ENCODE results near the gene SLC9A9. TPM values are rescaled to one million over a fixed set of nuclear protein-coding genes. Genes with fewer than 3 reads are reported as not detected.

Gene SLC9A9
- total and polyA plus RNA-seq, 2 donors (not counting 1 experiment from before 2014, with no cell fraction given): 14.3 to 74.0 TPM

- H3K36me3 ChIP-seq (ENCODE audit: control insufficient read depth, insufficient read depth, low read length): no peaks in the 10 kb centered on the region
- no peak for DNase-seq (ENCODE audit: low read depth in 2 of 2)
- H3K4me3 ChIP-seq (replicated peaks in 1 of 4; ENCODE audit: control extremely low read depth in 1 of 4, insufficient read depth in 1 of 4, low read depth in 3 of 4, low read length in 4 of 4): no peak overlapping the region
- H2AFZ ChIP-seq (ENCODE audit: low read length): no peak overlapping the region
- no peak overlapping the region for H3K9ac ChIP-seq (ENCODE audit: insufficient read depth, low read length)
- no peaks in the 10 kb centered on the region for H3K9me3 ChIP-seq (ENCODE audit: control insufficient read depth, insufficient read depth, low read depth, low read length)
- no peaks in the 10 kb centered on the region for H3K79me2 ChIP-seq (ENCODE audit: control insufficient read depth, insufficient read depth, low read length)
- H3K27ac ChIP-seq (ENCODE audit: insufficient read depth, low read length): no peak overlapping the region
- H4K20me1 ChIP-seq (ENCODE audit: control insufficient read depth, extremely low read depth, insufficient read depth, low read length): no peaks in the 10 kb centered on the region
- H3K4me2 ChIP-seq (ENCODE audit: extremely low read depth, insufficient read depth, low read length): no peak overlapping the region
- TF ChIP-seq EZH2 (IDR thresholded peaks at IDR 0.05; ENCODE audit: low read length, missing control alignments): no peak
- no peak for TF ChIP-seq CTCF (conservative IDR thresholded peaks at IDR 0.05 in 1 of 2, IDR thresholded peaks at IDR 0.05 in 1 of 2; ENCODE audit: low read depth in 1 of 2, low read length in 2 of 2)
- H3K4me1 ChIP-seq (ENCODE audit: control insufficient read depth, extremely low read depth, insufficient read depth, low read length): no peaks in the 10 kb centered on the region
- H3K27me3 ChIP-seq (ENCODE audit: control insufficient read depth, insufficient read depth, low read length): no peaks in the 10 kb centered on the region
Observed at GRCh38 chr3:143495527-143495926, 352.7 kb downstream of the SLC9A9 start.

- Histone ChIP-seq H3K4me3 (replicated peaks in 1 of 4; ENCODE audit: control extremely low read depth in 1 of 4, insufficient read depth in 1 of 4, low read depth in 3 of 4, low read length in 4 of 4) (no peak overlapping the region), H3K27me3 (ENCODE audit: control insufficient read depth, insufficient read depth, low read length) (no peaks in the 10 kb centered on the region), H3K27ac (ENCODE audit: insufficient read depth, low read length) (no peak overlapping the region), H4K20me1 (ENCODE audit: control insufficient read depth, extremely low read depth, insufficient read depth, low read length) (no peaks in the 10 kb centered on the region), H3K4me1 (ENCODE audit: control insufficient read depth, extremely low read depth, insufficient read depth, low read length) (no peaks in the 10 kb centered on the region), H3K4me2 (ENCODE audit: extremely low read depth, insufficient read depth, low read length) (no peak overlapping the region), H3K79me2 (ENCODE audit: control insufficient read depth, insufficient read depth, low read length) (no peaks in the 10 kb centered on the region), H3K9ac (ENCODE audit: insufficient read depth, low read length) (no peak overlapping the region), H3K36me3 (ENCODE audit: control insufficient read depth, insufficient read depth, low read length) (no peaks in the 10 kb centered on the region), H3K9me3 (ENCODE audit: control insufficient read depth, insufficient read depth, low read depth, low read length) (no peaks in the 10 kb centered on the region), H2AFZ (ENCODE audit: low read length) (no peak overlapping the region)
- DNase-seq (ENCODE audit: low read depth in 2 of 2): no peak
- TF ChIP-seq CTCF (conservative IDR thresholded peaks at IDR 0.05 in 1 of 2, IDR thresholded peaks at IDR 0.05 in 1 of 2; ENCODE audit: low read depth in 1 of 2, low read length in 2 of 2): no peak
Observed at GRCh38 chr3:143486611-143487010, 361.7 kb downstream of the SLC9A9 start.

- Histone ChIP-seq H3K27me3 (ENCODE audit: control insufficient read depth, insufficient read depth, low read length) (no peaks in the 10 kb centered on the region), H2AFZ (ENCODE audit: low read length) (no peak overlapping the region), H3K4me3 (replicated peaks in 1 of 4; ENCODE audit: control extremely low read depth in 1 of 4, insufficient read depth in 1 of 4, low read depth in 3 of 4, low read length in 4 of 4) (no peak overlapping the region), H3K9ac (ENCODE audit: insufficient read depth, low read length) (no peak overlapping the region), H4K20me1 (ENCODE audit: control insufficient read depth, extremely low read depth, insufficient read depth, low read length) (no peaks in the 10 kb centered on the region), H3K36me3 (ENCODE audit: control insufficient read depth, insufficient read depth, low read length) (no peaks in the 10 kb centered on the region), H3K79me2 (ENCODE audit: control insufficient read depth, insufficient read depth, low read length) (no peaks in the 10 kb centered on the region), H3K9me3 (ENCODE audit: control insufficient read depth, insufficient read depth, low read depth, low read length) (no peaks in the 10 kb centered on the region), H3K27ac (ENCODE audit: insufficient read depth, low read length) (no peak overlapping the region), H3K4me1 (ENCODE audit: control insufficient read depth, extremely low read depth, insufficient read depth, low read length) (no peaks in the 10 kb centered on the region), H3K4me2 (ENCODE audit: extremely low read depth, insufficient read depth, low read length) (no peak overlapping the region)
- TF ChIP-seq CTCF (conservative IDR thresholded peaks at IDR 0.05 in 1 of 2, IDR thresholded peaks at IDR 0.05 in 1 of 2; ENCODE audit: low read depth in 1 of 2, low read length in 2 of 2) (no peak), EZH2 (IDR thresholded peaks at IDR 0.05; ENCODE audit: low read length, missing control alignments) (no peak)
- peak in 1 of 2 donors; percentile 40 for DNase-seq (ENCODE audit: low read depth in 2 of 2)
Observed at GRCh38 chr3:143484846-143485512, 363.3 kb downstream of the SLC9A9 start.

All from fibroblast of lung (primary cell).